Sigmoid colon (tissue), 4 donors: ENCODE results near the gene CAND1.

ENCODE experiments used
- EP300 ChIP-seq, 4 donors: sonication (generic); formaldehyde crosslinking; IDR thresholded peaks; one replicate each; pipeline ENCODE4 v1.6.1; 2017; ENCODE audit warnings: antibody characterized with exemption in 4 of 4
- POLR2AphosphoS5 ChIP-seq, 4 donors: sonication (generic); formaldehyde crosslinking; IDR thresholded peaks; one replicate each; pipeline ENCODE4 v1.6.1; 2017; ENCODE audit warnings: antibody characterized with exemption in 4 of 4
- TF ChIP-seq, protein P1 (sequence below), 4 experiments: fragments of 450-650 bp in 3 of 4; fragments of 200-600 bp in 1 of 4; IDR thresholded peaks; one replicate each; pipeline ENCODE4 v1.5.1; 2016 to 2019; ENCODE audit warnings: antibody characterized with exemption in 4 of 4, mild to moderate bottlenecking in 3 of 4, moderate library complexity in 2 of 4

- TF ChIP-seq, protein P1, sequence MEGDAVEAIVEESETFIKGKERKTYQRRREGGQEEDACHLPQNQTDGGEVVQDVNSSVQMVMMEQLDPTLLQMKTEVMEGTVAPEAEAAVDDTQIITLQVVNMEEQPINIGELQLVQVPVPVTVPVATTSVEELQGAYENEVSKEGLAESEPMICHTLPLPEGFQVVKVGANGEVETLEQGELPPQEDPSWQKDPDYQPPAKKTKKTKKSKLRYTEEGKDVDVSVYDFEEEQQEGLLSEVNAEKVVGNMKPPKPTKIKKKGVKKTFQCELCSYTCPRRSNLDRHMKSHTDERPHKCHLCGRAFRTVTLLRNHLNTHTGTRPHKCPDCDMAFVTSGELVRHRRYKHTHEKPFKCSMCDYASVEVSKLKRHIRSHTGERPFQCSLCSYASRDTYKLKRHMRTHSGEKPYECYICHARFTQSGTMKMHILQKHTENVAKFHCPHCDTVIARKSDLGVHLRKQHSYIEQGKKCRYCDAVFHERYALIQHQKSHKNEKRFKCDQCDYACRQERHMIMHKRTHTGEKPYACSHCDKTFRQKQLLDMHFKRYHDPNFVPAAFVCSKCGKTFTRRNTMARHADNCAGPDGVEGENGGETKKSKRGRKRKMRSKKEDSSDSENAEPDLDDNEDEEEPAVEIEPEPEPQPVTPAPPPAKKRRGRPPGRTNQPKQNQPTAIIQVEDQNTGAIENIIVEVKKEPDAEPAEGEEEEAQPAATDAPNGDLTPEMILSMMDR (IDR thresholded peaks at IDR 0.05) = no peak
- TF ChIP-seq EP300 (IDR thresholded peaks at IDR 0.05) (no peak), POLR2AphosphoS5 (IDR thresholded peaks at IDR 0.05) (no peak)
Measured at GRCh38 chr12:67288561-67288960, 19.4 kb downstream of the CAND1 start.
